SK-N-SH (cell line): ENCODE data around the gene ZNF148. TPM values are rescaled to one million over a fixed set of nuclear protein-coding genes. Genes with fewer than 3 reads are reported as not detected.
A peak's percentile ranks its signal among the peaks of the same experiment; 100 is the strongest.

Experiments used
- CTCF ChIA-PET: fragments of 300-600, 350-600 bp; formaldehyde crosslinking; extraction: SDS; loops from one replicate; lab custom pipeline; 2021; lab: Yijun Ruan, JAX
- POLR2A ChIA-PET: fragments of 350-600 bp; sonication (Branson Sonifier 250); formaldehyde crosslinking; extraction: SDS; loops from one replicate; lab custom pipeline; 2020; ENCODE audit warnings: antibody characterized with exemption, inconsistent platforms; lab: Yijun Ruan, JAX
- DNase-seq: peaks from one replicate; pipeline ENCODE4 v3.0.0; 2012
- H2AFZ ChIP-seq: fragments of 200-600 bp; sonication (generic); 2 replicates; pipeline ENCODE4 v1.8.1; 2016; ENCODE audit warnings: antibody characterized with exemption, mild to moderate bottlenecking, low read depth
- H3F3A ChIP-seq: fragments of 200-600 bp; sonication (generic); replicated peaks from 2 replicates; pipeline ENCODE3; 2016; ENCODE audit warnings: antibody characterized with exemption, mild to moderate bottlenecking; ENCODE audit not compliant: insufficient read depth
- H3K27ac ChIP-seq, 2 experiments: fragments of 200-500 bp in 1 of 2; fragments of 200-600 bp in 1 of 2; sonication (Bioruptor generic) in 1 of 2; sonication (generic), shearing (Covaris generic) in 1 of 2; 2 replicates each; pipeline versions ENCODE4 v1.5.1 to v1.6.1; 2014 to 2016; ENCODE audit warnings: low read depth in 2 of 2, inconsistent platforms in 1 of 2, low read length in 1 of 2, mild to moderate bottlenecking in 1 of 2, mixed read lengths in 1 of 2
- H3K27me3 ChIP-seq: fragments of 200-600 bp; sonication (generic), shearing (Covaris generic); 2 replicates; pipeline ENCODE4 v1.6.1; 2016; ENCODE audit warnings: mixed run types; ENCODE audit not compliant: insufficient read depth
- H3K36me3 ChIP-seq, 2 experiments: fragments of 200-500 bp in 1 of 2; fragments of 200-600 bp in 1 of 2; sonication (Bioruptor generic) in 1 of 2; sonication (generic) in 1 of 2; replicated peaks in 1 of 2; 2 replicates each; pipeline versions ENCODE3 to v1.5.1; 2014 to 2016; ENCODE audit warnings: low read length in 1 of 2, mild to moderate bottlenecking in 1 of 2; ENCODE audit not compliant: insufficient read depth in 2 of 2, control insufficient read depth in 1 of 2
- H3K4me1 ChIP-seq, 2 experiments: fragments of 200-500 bp in 1 of 2; fragments of 200-600 bp in 1 of 2; sonication (Bioruptor generic) in 1 of 2; sonication (generic), shearing (Covaris generic) in 1 of 2; 2 replicates each; pipeline versions ENCODE4 v1.5.1 to v1.6.1; 2014 to 2016; ENCODE audit warnings: low read depth in 1 of 2, low read length in 1 of 2, mixed run types in 1 of 2; ENCODE audit not compliant: insufficient read depth in 2 of 2, control insufficient read depth in 1 of 2
- H3K4me2 ChIP-seq: fragments of 200-600 bp; sonication (generic), shearing (Covaris generic); 2 replicates; pipeline ENCODE4 v1.6.1; 2017; ENCODE audit warnings: mixed run types
- H3K4me3 ChIP-seq, 2 experiments: fragments of 200-500 bp in 1 of 2; fragments of 200-600 bp in 1 of 2; sonication (Bioruptor generic) in 1 of 2; sonication (generic), shearing (Covaris generic) in 1 of 2; 2 replicates each; pipeline versions ENCODE4 v1.5.1 to v1.8.1; 2014 to 2016; ENCODE audit warnings: low read depth in 2 of 2, inconsistent platforms in 1 of 2, low read length in 1 of 2, mild to moderate bottlenecking in 1 of 2, mixed read lengths in 1 of 2, moderate library complexity in 1 of 2
- H3K79me2 ChIP-seq: fragments of 200-600 bp; sonication (generic); 2 replicates; pipeline ENCODE4 v1.8.1; 2017; ENCODE audit warnings: mild to moderate bottlenecking; ENCODE audit not compliant: insufficient read depth
- H3K9ac ChIP-seq: fragments of 200-600 bp; sonication (generic); 2 replicates; pipeline ENCODE4 v1.6.1; 2017; ENCODE audit warnings: mixed run types
- H3K9me2 ChIP-seq: fragments of 200-600 bp; sonication (generic); 2 replicates; pipeline ENCODE4 v1.6.1; 2017; ENCODE audit warnings: mixed run types
- H3K9me3 ChIP-seq: fragments of 200-600 bp; sonication (generic); 2 replicates; pipeline ENCODE4 v1.6.1; 2017; ENCODE audit warnings: mixed run types, mild to moderate bottlenecking, moderate library complexity
- H4K20me1 ChIP-seq: fragments of 200-600 bp; sonication (generic); 2 replicates; pipeline ENCODE4 v1.6.1; 2017; ENCODE audit warnings: mild to moderate bottlenecking, mixed run types; ENCODE audit not compliant: insufficient read depth
- CHD2 ChIP-seq: fragments of 150-350 bp; IDR thresholded peaks from 2 replicates; pipeline ENCODE4 v1.6.1; 2018; ENCODE audit warnings: low read length; ENCODE audit not compliant: partially characterized antibody
- FOXJ3 ChIP-seq: sonication (generic); formaldehyde crosslinking; IDR thresholded peaks from 2 replicates; pipeline ENCODE4 v1.5.1; 2020; ENCODE audit warnings: mild to moderate bottlenecking, missing genetic modification reagents
- GABPA ChIP-seq: IDR thresholded peaks from 2 replicates; pipeline ENCODE4 v1.4.0; 2012; ENCODE audit warnings: low read depth, mild to moderate bottlenecking
- GATA2 ChIP-seq: sonication (generic); formaldehyde crosslinking; IDR thresholded peaks from 2 replicates; pipeline ENCODE4 v1.5.0; 2020; ENCODE audit warnings: mild to moderate bottlenecking, missing genetic modification reagents
- POLR2AphosphoS5 ChIP-seq: IDR thresholded peaks from 2 replicates; pipeline ENCODE4 v1.6.1; 2012; ENCODE audit warnings: low read depth, low read length
- RAD21 ChIP-seq: IDR thresholded peaks from 2 replicates; pipeline ENCODE4 v1.6.1; 2012; ENCODE audit warnings: mild to moderate bottlenecking, low read length
- RCOR1 ChIP-seq: fragments of 150-350 bp; IDR thresholded peaks from 2 replicates; pipeline ENCODE4 v1.6.1; 2017; ENCODE audit warnings: antibody characterized with exemption, low read length
- REST ChIP-seq: IDR thresholded peaks from 2 replicates; pipeline ENCODE4 v1.6.1; 2012; ENCODE audit warnings: mild to moderate bottlenecking, low read depth, low read length, moderate library complexity
- RXRA ChIP-seq: IDR thresholded peaks from 2 replicates; pipeline ENCODE4 v1.4.0; 2012; ENCODE audit warnings: low read depth, mild to moderate bottlenecking, borderline replicate concordance
- SIN3A ChIP-seq: IDR thresholded peaks from 2 replicates; pipeline ENCODE4 v1.6.1; 2012; ENCODE audit warnings: low read depth, mild to moderate bottlenecking, low read length, moderate library complexity, borderline replicate concordance
- TAF1 ChIP-seq: IDR thresholded peaks from 2 replicates; pipeline ENCODE4 v1.6.1; 2012; ENCODE audit warnings: low read depth, mild to moderate bottlenecking, low read length, moderate library complexity, borderline replicate concordance
- TCF12 ChIP-seq: IDR thresholded peaks from 2 replicates; pipeline ENCODE4 v1.4.0; 2012
- TEAD4 ChIP-seq: IDR thresholded peaks from 2 replicates; pipeline ENCODE4 v1.4.0; 2012; ENCODE audit warnings: mild to moderate bottlenecking, borderline replicate concordance; ENCODE audit not compliant: insufficient read depth
- WGBS: methylation state at CpG from one replicate; pipeline ENCODE4 v1.1.6; 2017; ENCODE audit warnings: low lambda C conversion rate; 5-methylcytosine and 5-hydroxymethylcytosine counted together
- polyA plus RNA-seq, 3 experiments: library from polyadenylated mRNA; depleted of rRNA; stranded (reverse); fragments of >200 nt; gene quantifications; 2 replicates each; pipeline ENCODE4 v1.2.3, GENCODE V29; 2012

Gene ZNF148
- polyA plus RNA-seq, 1 of the 3 experiments (the other 2 are of a cell fraction), result 5.1 TPM

GRCh38 chr3:125188955-125189354 lies 186.2 kb downstream of the ZNF148 start (continued):
- TF ChIP-seq REST, result no peak
- no peak for TF ChIP-seq GABPA
- no peak for TF ChIP-seq POLR2AphosphoS5
- TF ChIP-seq TEAD4, result no peak
- no peak for TF ChIP-seq GATA2 (CRISPR knock-in tag)
- TF ChIP-seq CHD2, result no peak

- Histone ChIP-seq H3K9ac (no peak overlapping the region), H3K27me3 (no peaks in the 10 kb centered on the region), H3K27ac (no peak overlapping the region), H3K9me2 (no peaks in the 10 kb centered on the region), H4K20me1 (no peaks in the 10 kb centered on the region), H3K79me2 (no peaks in the 10 kb centered on the region), H3K36me3 (no peaks in the 10 kb centered on the region), H3F3A (no peaks in the 10 kb centered on the region), H3K4me1 (peaks cover 0 to 18% of the 10 kb centered on the region in 2 experiments; a peak in 1 of 4 replicates), H3K9me3 (no peaks in the 10 kb centered on the region), H3K4me3 (no peak overlapping the region), H2AFZ (no peak overlapping the region), H3K4me2 (no peak overlapping the region)
- ChIA-PET CTCF (no interaction called here), POLR2A (no interaction called here)
- WGBS, result 90% methylated on average over 5 of the region's 5 CpGs
- DNase-seq, result no peak
- no peak for TF ChIP-seq CHD2
- no peak for TF ChIP-seq GATA2 (CRISPR knock-in tag)
These were observed 187.6 kb downstream of the ZNF148 start for GRCh38 chr3:125187599-125187910.

DNA sequence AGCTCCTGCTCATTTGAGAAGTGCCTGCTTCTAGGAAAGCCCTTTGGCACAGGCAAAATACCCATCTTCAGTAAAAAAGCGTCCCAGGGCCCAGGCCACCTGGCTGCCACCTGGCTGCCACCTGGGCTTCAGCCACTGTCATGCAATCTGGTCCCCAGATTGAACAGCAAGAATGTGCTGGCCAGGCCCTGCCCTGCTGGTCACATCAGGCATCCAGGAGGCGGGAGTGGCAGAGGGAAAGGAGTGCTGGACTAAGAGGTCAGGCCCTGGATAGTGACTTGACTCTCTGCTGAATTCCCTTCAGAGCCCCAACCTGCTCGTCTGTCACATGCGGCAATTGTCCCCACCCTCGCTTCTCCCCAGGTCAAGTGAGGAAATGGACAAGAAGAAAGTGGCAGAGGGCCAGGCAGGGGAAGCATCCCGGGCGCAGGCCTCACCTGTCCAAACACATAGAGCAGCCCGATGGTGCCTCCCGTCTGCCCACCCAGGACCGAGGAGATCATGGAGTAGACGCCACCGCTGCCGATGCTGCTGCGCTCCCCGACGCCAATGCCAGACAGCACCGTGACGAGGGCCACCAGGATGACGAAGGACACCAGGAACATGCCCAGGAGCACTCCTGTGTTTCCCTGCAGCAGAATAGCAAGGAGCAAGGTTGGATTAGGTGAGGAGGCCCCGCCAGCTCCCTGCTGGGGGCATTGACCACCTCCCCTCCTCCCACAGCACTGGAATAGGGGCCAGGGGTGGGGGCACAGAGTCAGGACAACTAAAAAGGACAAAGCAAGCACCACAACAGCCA lies 188.1 kb downstream of the ZNF148 start:
- H3K9me2 ChIP-seq, result no peaks in the 10 kb centered on the region
- 0 out of 2 replicates have a peak overlapping the region, but pooled peaks have one; percentile 19 for H2AFZ ChIP-seq
- H3K9me3 ChIP-seq, result no peaks in the 10 kb centered on the region
- H3K27me3 ChIP-seq, result no peaks in the 10 kb centered on the region
- DNase-seq, result peak; percentile 64
- no peak overlapping the region for H3K4me3 ChIP-seq
- no peaks in the 10 kb centered on the region for H3F3A ChIP-seq
- H3K4me1 ChIP-seq, result peaks cover 0 to 18% of the 10 kb centered on the region in 2 experiments; a peak in 1 of 4 replicates
- no peaks in the 10 kb centered on the region for H3K79me2 ChIP-seq
- TF ChIP-seq RCOR1 (peak; percentile 36; the same call in 1 of the 2 replicates), SIN3A (no peak), CHD2 (peak; percentile 34), TAF1 (no peak), FOXJ3 (CRISPR knock-in tag) (no peak), RAD21 (no peak), RXRA (no peak), TCF12 (peak; percentile 72)
- 92% methylated on average over 16 of the region's 20 CpGs for WGBS
- H3K27ac ChIP-seq, result no peak overlapping the region; a peak in 1 of 4 replicates
- no peak overlapping the region for H3K9ac ChIP-seq
- H3K4me2 ChIP-seq, result no peak overlapping the region
- H4K20me1 ChIP-seq, result no peaks in the 10 kb centered on the region
- CTCF ChIA-PET, result interaction anchor here (1.5 kb wide), 1 partner anchor 14 kb away, joined by 4 read pairs; no protein-coding TSS in a partner anchor
- no peaks in the 10 kb centered on the region for H3K36me3 ChIP-seq
- POLR2A ChIA-PET, result interaction anchor here (0.7 kb wide), 1 partner anchor 18 kb away, joined by 3 read pairs; no protein-coding TSS in a partner anchor
